Prostate gland (tissue), 2 donors: ENCODE measurements around the gene TNFRSF25. TPM values are rescaled to one million over a fixed set of nuclear protein-coding genes. Genes with fewer than 3 reads are reported as not detected.
A peak's percentile ranks its signal among the peaks of the same experiment; 100 is the strongest.
"Not testable (repeated sequence)": the region's sequence is repeated elsewhere in the genome, so short reads cannot be mapped to it uniquely, and the experiment has no call there.

Experiments
- DNase-seq: peaks from one replicate; pipeline ENCODE4 v3.0.0-alpha.2; 2019; ENCODE audit warnings: low spot score
- H3K27ac ChIP-seq, 2 donors: fragments of 200-600 bp; sonication (generic); 2 replicates each; pipeline ENCODE4 v1.5.1; 2017 to 2019
- H3K27me3 ChIP-seq: fragments of 200-600 bp; sonication (generic); replicated peaks from 2 replicates; pipeline ENCODE4 v1.5.1; 2019; ENCODE audit not compliant: insufficient read depth
- H3K36me3 ChIP-seq, 2 donors: fragments of 200-600 bp; sonication (generic); 1 replicate in 1 of 2; 2 replicates in 1 of 2; pipeline versions ENCODE4 v1.5.1 to v1.8.1; 2017 to 2019
- H3K4me1 ChIP-seq: fragments of 200-600 bp; sonication (generic); replicated peaks from 2 replicates; pipeline ENCODE4 v1.5.1; 2019
- H3K4me3 ChIP-seq, 2 donors: fragments of 200-600 bp; sonication (generic); 2 replicates each; pipeline ENCODE4 v1.5.1; 2017 to 2019
- H3K9me3 ChIP-seq: fragments of 200-600 bp; sonication (generic); 2 replicates; pipeline ENCODE4 v1.5.1; 2017
- POLR2A ChIP-seq: fragments of 450-650 bp; IDR thresholded peaks from one replicate; pipeline ENCODE4 v1.6.1; 2016; ENCODE audit warnings: antibody characterized with exemption, mild to moderate bottlenecking
- POLR2AphosphoS5 ChIP-seq: sonication (generic); formaldehyde crosslinking; IDR thresholded peaks from one replicate; pipeline ENCODE4 v1.6.1; 2017; ENCODE audit warnings: antibody characterized with exemption
- WGBS: methylation state at CpG from one replicate; pipeline ENCODE4 v1.1.5; 2018; 5-methylcytosine and 5-hydroxymethylcytosine counted together
- intact Hi-C: fragments of 100-400 bp; cut with DNase I; formaldehyde crosslinking; loops from one replicate; pipeline ENCODE4 v1.14.2; 2022
- total RNA-seq, 2 donors: library from RNA; depleted of rRNA; stranded (reverse); fragments of >200 nt; gene quantifications; one replicate each; pipeline ENCODE4 v1.1.0, GENCODE V29; 2016
- TF ChIP-seq, protein P1 (sequence below), 4 experiments: fragments of 200-600 bp in 2 of 4; fragments of 450-650 bp in 2 of 4; sonication (generic) in 2 of 4; IDR thresholded peaks; 1 replicate in 3 of 4; 2 replicates in 1 of 4; pipeline ENCODE4 v1.5.1; 2016 to 2019; ENCODE audit warnings: antibody characterized with exemption in 4 of 4, mild to moderate bottlenecking in 2 of 4, moderate library complexity in 2 of 4

TNFRSF25 gene
- total RNA-seq, 2 donors from 2014 or later: 15.2 to 22.7 TPM

DNA sequence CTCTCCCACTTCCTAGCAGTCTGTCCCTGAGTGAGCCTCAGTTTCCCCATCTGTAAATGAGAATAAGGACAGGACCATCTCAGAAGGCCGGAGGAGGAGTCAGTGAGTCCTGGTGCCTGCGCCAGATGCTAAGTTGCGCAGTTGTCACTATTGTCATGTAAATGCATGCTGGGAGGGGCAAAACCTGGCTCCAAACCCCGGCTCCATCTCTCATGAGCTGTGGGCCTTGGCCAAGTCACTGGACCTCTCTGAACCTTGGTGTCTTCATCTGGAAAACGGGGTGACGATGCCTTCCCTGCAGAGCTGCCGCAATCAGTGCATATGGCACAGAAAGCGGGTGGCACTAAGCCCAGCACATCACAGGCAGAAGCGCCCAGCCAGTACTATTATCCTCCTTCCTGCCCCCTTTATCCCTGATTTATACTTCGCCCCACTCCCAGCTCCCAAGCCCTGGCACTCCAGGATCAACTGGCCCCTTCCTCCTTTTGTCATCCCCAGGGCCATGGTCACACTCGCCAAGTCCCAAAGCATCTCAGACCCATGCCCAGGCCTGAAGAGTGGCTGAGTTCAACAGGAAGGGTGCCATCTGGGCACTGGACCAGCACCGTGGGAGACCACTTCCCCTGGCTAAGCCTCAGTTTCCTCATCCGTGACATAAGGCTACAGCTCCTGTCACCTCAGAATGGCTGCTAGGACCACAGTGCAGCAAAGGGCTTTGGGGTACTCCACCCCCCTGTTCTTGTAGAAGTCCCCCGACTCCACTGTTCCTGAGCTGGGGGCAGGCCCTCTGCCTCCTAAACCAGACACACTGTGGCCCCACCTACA, 29.8 kb upstream of the TNFRSF25 start:
- Histone ChIP-seq H3K36me3 (no peaks in the 10 kb centered on the region), H3K4me3 (no peak overlapping the region), H3K27me3 (no peaks in the 10 kb centered on the region), H3K9me3 (no peaks in the 10 kb centered on the region), H3K4me1 (peaks cover 3% of the 10 kb centered on the region), H3K27ac (no peak overlapping the region)
- intact Hi-C loops: no loop called here
- no peak for DNase-seq
- 66% methylated on average over 14 of the region's 14 CpGs for WGBS
- TF ChIP-seq, protein P1, sequence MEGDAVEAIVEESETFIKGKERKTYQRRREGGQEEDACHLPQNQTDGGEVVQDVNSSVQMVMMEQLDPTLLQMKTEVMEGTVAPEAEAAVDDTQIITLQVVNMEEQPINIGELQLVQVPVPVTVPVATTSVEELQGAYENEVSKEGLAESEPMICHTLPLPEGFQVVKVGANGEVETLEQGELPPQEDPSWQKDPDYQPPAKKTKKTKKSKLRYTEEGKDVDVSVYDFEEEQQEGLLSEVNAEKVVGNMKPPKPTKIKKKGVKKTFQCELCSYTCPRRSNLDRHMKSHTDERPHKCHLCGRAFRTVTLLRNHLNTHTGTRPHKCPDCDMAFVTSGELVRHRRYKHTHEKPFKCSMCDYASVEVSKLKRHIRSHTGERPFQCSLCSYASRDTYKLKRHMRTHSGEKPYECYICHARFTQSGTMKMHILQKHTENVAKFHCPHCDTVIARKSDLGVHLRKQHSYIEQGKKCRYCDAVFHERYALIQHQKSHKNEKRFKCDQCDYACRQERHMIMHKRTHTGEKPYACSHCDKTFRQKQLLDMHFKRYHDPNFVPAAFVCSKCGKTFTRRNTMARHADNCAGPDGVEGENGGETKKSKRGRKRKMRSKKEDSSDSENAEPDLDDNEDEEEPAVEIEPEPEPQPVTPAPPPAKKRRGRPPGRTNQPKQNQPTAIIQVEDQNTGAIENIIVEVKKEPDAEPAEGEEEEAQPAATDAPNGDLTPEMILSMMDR (IDR thresholded peaks at IDR 0.05): no peak
- TF ChIP-seq POLR2A: no peak

DNA sequence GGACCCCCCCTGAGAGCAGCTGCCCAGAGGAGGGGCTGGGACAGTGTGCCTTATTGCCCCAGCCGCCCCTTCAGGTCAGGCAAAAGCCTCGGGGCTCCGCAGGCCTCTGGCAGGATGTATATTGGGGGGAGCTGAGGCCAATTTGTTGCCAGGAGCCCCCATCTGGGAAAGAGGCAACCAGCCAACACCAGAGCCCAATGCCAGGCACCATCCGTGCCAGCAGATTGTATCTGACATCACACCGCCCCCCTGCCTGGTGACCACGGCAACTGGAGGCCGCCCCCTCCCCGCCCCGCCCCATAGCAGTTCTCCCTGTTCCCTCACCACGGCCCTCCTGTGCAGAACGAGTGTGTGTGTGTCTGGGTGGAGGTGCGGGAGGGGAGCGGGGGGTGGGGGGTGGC, 29.1 kb upstream of the TNFRSF25 start:
- Histone ChIP-seq H3K27me3 (no peaks in the 10 kb centered on the region), H3K9me3 (no peaks in the 10 kb centered on the region), H3K4me1 (peaks cover 3% of the 10 kb centered on the region), H3K27ac (no peak overlapping the region), H3K4me3 (no peak overlapping the region), H3K36me3 (no peaks in the 10 kb centered on the region)
- DNase-seq: no peak
- intact Hi-C loops: no loop called here
- TF ChIP-seq POLR2AphosphoS5: no peak
- no peak for TF ChIP-seq POLR2A
- TF ChIP-seq, protein P1 (IDR thresholded peaks at IDR 0.05): no peak
- WGBS: 14% methylated on average over 12 of the region's 13 CpGs

DNA sequence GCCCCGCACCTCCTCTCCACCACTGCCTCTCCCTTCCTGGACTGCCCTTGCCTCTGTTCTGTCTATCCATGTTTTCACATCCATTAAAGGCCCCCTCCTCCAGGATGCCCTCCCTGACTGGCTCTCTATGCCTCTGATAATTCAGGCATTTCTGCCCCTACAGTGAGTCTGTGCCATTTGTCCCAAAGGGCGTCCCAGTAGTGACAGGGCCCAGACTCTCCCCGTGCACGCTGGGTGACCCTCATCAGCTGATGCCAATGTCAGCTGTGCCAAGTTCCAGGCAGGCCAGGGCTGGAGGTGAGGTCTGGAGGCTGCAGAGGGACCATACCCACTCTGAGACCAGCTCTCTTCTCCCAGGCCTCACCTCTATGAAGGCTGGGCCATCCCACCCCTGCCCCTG, 28.7 kb upstream of the TNFRSF25 start:
- intact Hi-C loops: no loop called here
- no peaks in the 10 kb centered on the region for H3K27me3 ChIP-seq
- TF ChIP-seq POLR2A (no peak), POLR2AphosphoS5 (no peak)
- TF ChIP-seq, protein P1 (IDR thresholded peaks at IDR 0.05): no peak
- no peaks in the 10 kb centered on the region for H3K36me3 ChIP-seq
- H3K27ac ChIP-seq: no peak overlapping the region
- no peak overlapping the region for H3K4me3 ChIP-seq
- WGBS: 85% methylated on average over 4 of the region's 4 CpGs
- H3K9me3 ChIP-seq: no peaks in the 10 kb centered on the region
- DNase-seq: no peak
- peaks cover 3% of the 10 kb centered on the region for H3K4me1 ChIP-seq

DNA sequence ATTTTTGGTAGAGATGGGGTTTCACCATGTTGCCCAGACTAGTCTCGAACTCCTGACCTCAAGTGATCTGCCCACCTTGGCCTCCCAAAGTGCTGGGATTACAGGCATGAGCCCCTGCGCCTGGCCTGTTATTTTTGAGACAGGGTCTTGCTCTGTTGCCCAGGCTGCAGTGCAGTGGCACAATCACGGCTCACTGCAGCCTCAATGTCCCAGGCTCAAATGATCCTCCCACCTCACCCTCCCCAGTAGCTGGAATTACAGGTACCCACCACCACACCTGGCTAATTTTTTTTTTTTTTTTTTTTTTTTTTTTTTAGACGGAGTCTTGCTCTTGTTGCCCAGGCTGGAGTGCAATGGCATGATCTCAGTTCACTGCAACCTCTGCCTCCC, 27.9 kb upstream of the TNFRSF25 start:
- H3K36me3 ChIP-seq, H3K4me3 ChIP-seq, intact Hi-C loops, DNase-seq, H3K27me3 ChIP-seq, H3K9me3 ChIP-seq, H3K4me1 ChIP-seq, H3K27ac ChIP-seq: not testable (repeated sequence)
- 97% methylated on average over 4 of the region's 4 CpGs for WGBS

DNA sequence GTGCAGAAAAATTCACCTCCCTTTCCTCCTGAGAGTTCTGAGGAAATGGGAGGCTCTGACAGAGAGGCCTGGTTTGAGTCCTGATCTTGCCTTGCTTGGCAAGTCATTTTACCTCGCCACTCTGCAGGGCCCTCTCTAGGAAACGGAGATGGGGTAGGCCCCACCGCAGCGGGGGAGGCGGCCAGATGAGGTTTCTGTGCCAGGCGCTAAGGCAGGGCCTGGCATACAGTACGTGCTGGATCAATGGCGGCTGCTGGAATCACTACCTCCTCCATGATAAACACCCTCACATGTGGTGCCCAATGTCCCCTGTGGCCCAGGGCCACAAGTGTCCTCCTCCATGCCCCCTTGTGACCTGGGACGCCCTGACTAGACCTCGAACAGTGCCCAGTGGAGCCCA, 26.0 kb upstream of the TNFRSF25 start:
- Histone ChIP-seq H3K4me3 (no peak overlapping the region), H3K27ac (peak overlapping the region; percentile 81 to 82), H3K27me3 (no peaks in the 10 kb centered on the region), H3K36me3 (no peaks in the 10 kb centered on the region), H3K4me1 (no peaks in the 10 kb centered on the region), H3K9me3 (no peaks in the 10 kb centered on the region)
- TF ChIP-seq, protein P1 (IDR thresholded peaks at IDR 0.05): no peak
- TF ChIP-seq POLR2AphosphoS5: no peak
- no peak for TF ChIP-seq POLR2A
- intact Hi-C loops: no loop called here
- DNase-seq: no peak
- 76% methylated on average over 10 of the region's 10 CpGs for WGBS
